A549 (cell line): ENCODE data around the gene SMG6. TPM values are rescaled to one million over a fixed set of nuclear protein-coding genes. Genes with fewer than 3 reads are reported as not detected.

Experiments
- ATAC-seq, 2 experiments: fragments of 200-7000 bp in 1 of 2; fragments of >200 bp in 1 of 2; cut with Nextera tagmentation in 1 of 2; cut with Tn5 transposase in 1 of 2; 3 replicates each; pipeline versions ENCODE4 v1.8.0 to v1.9.1; 2018 to 2020; ENCODE audit warnings: mild to moderate bottlenecking in 1 of 2, moderate library complexity in 1 of 2
- CTCF ChIA-PET: fragments of 300-600 bp; sonication (Branson Sonifier 250); formaldehyde crosslinking; extraction: SDS; loops from one replicate; lab custom pipeline; 2021; ENCODE audit warnings: antibody characterized with exemption, inconsistent platforms; lab: Yijun Ruan, JAX
- POLR2A ChIA-PET: fragments of 350-600 bp; formaldehyde crosslinking; extraction: SDS; loops from one replicate; lab custom pipeline; 2021; ENCODE audit warnings: antibody characterized with exemption, inconsistent platforms; lab: Yijun Ruan, JAX
- DNase-seq, 2 experiments: peaks; one replicate each; pipeline versions ENCODE4 v3.0.0 to v3.0.0-alpha.2; 2011 to 2016; ENCODE audit warnings: low read depth in 1 of 2, low spot score in 1 of 2
- FAIRE-seq: peaks from 2 replicates; lab custom pipeline; 2011; peaks lifted over from hg19 to GRCh38; lab: Jason Lieb, UNC
- H3K27ac ChIP-seq, 2 experiments: fragments of >200 bp; sonication (Bioruptor Twin); formaldehyde crosslinking; 3 replicates each; pipeline ENCODE4 v1.5.1; 2016 to 2017
- H3K4me1 ChIP-seq: fragments of >200 bp; sonication (Bioruptor Twin); formaldehyde crosslinking; 3 replicates; pipeline ENCODE4 v1.6.1; 2016
- H3K4me2 ChIP-seq: fragments of >200 bp; sonication (Bioruptor Twin); formaldehyde crosslinking; 3 replicates; pipeline ENCODE4 v1.6.1; 2016
- H3K4me3 ChIP-seq: fragments of >200 bp; sonication (Bioruptor Twin); formaldehyde crosslinking; 3 replicates; pipeline ENCODE4 v1.5.1; 2016
- H3K9me3 ChIP-seq: fragments of >200 bp; sonication (Bioruptor Twin); formaldehyde crosslinking; 3 replicates; pipeline ENCODE4 v1.6.1; 2016
- BCL3 ChIP-seq: fragments of >200 bp; sonication (Bioruptor Twin); formaldehyde crosslinking; IDR thresholded peaks from 3 replicates; pipeline ENCODE4 v1.6.1; 2016
- CBX2 ChIP-seq: fragments of 200-600 bp; sonication (generic); IDR thresholded peaks from 2 replicates; pipeline ENCODE4 v1.6.1; 2016; ENCODE audit warnings: low read depth, mild to moderate bottlenecking, borderline replicate concordance
- CBX8 ChIP-seq: fragments of 200-600 bp; sonication (generic); IDR thresholded peaks from 2 replicates; pipeline ENCODE4 v1.6.1; 2016
- CHD4 ChIP-seq: fragments of 200-600 bp; sonication (generic); IDR thresholded peaks from 2 replicates; pipeline ENCODE4 v1.6.1; 2016; ENCODE audit warnings: antibody characterized with exemption, mild to moderate bottlenecking, borderline replicate concordance
- CTCF ChIP-seq: fragments of >200 bp; sonication (Bioruptor Twin); formaldehyde crosslinking; IDR thresholded peaks from 3 replicates; pipeline ENCODE4 v1.5.1; 2016
- EHF ChIP-seq: fragments of 250-450 bp; sonication (Bioruptor Pico); IDR thresholded peaks from 2 replicates; pipeline ENCODE4 v1.5.0; 2020; ENCODE audit warnings: mild to moderate bottlenecking
- ELK1 ChIP-seq: fragments of 150-350 bp; IDR thresholded peaks from 2 replicates; pipeline ENCODE4 v1.6.1; 2014; ENCODE audit warnings: low read depth, mild to moderate bottlenecking, low read length
- EP300 ChIP-seq, 2 experiments: fragments of >200 bp; sonication (Bioruptor Twin); formaldehyde crosslinking; IDR thresholded peaks; 2 replicates in 1 of 2; 3 replicates in 1 of 2; pipeline ENCODE4 v1.6.1; 2016 to 2017
- ESRRA ChIP-seq: fragments of 150-350 bp; IDR thresholded peaks from 2 replicates; pipeline ENCODE4 v1.6.1; 2014; ENCODE audit warnings: mild to moderate bottlenecking, low read length, borderline replicate concordance
- FOSB ChIP-seq: fragments of 250-450 bp; sonication (Bioruptor Pico); IDR thresholded peaks from 2 replicates; pipeline ENCODE4 v1.5.0; 2020; ENCODE audit warnings: mild to moderate bottlenecking, moderate library complexity
- FOXS1 ChIP-seq: fragments of 250-450 bp; sonication (Bioruptor Pico); IDR thresholded peaks from 2 replicates; pipeline ENCODE4 v1.5.0; 2020; ENCODE audit warnings: mild to moderate bottlenecking, moderate library complexity
- HDAC2 ChIP-seq: fragments of 200-600 bp; sonication (generic); IDR thresholded peaks from 2 replicates; pipeline ENCODE4 v1.6.1; 2016
- HES2 ChIP-seq: fragments of >200 bp; sonication (Bioruptor Twin); formaldehyde crosslinking; IDR thresholded peaks from 2 replicates; pipeline ENCODE4 v1.6.1; 2016
- HEYL ChIP-seq: fragments of 250-450 bp; sonication (Bioruptor Pico); IDR thresholded peaks from 2 replicates; pipeline ENCODE4 v1.8.0; 2021; ENCODE audit warnings: mild to moderate bottlenecking, moderate library complexity
- HMGXB4 ChIP-seq: fragments of 250-450 bp; sonication (Bioruptor Pico); IDR thresholded peaks from 2 replicates; pipeline ENCODE4 v1.5.0; 2021; ENCODE audit warnings: mild to moderate bottlenecking, moderate library complexity, borderline replicate concordance
- HOXB5 ChIP-seq: fragments of 250-450 bp; sonication (Bioruptor Pico); IDR thresholded peaks from 2 replicates; pipeline ENCODE4 v1.5.0; 2020; ENCODE audit warnings: mild to moderate bottlenecking, moderate library complexity
- MAX ChIP-seq: IDR thresholded peaks from 2 replicates; pipeline ENCODE4 v1.6.1; 2012
- NPAS2 ChIP-seq: fragments of 250-450 bp; sonication (Bioruptor Pico); IDR thresholded peaks from 2 replicates; pipeline ENCODE4 v1.8.0; 2022; ENCODE audit warnings: mild to moderate bottlenecking, moderate library complexity, borderline replicate concordance
- RAD21 ChIP-seq, 2 experiments: fragments of >200 bp in 1 of 2; sonication (Bioruptor Twin) in 1 of 2; formaldehyde crosslinking in 1 of 2; IDR thresholded peaks in 1 of 2; conservative IDR thresholded peaks in 1 of 2; 2 replicates in 1 of 2; 3 replicates in 1 of 2; pipeline ENCODE4 v1.6.1; 2012 to 2018; ENCODE audit warnings: inconsistent platforms in 1 of 2
- RCOR1 ChIP-seq: fragments of 150-350 bp; IDR thresholded peaks from 2 replicates; pipeline ENCODE4 v1.6.1; 2014; ENCODE audit warnings: antibody characterized with exemption, low read length, low read depth
- SREBF2 ChIP-seq: fragments of 450-650 bp; IDR thresholded peaks from 2 replicates; pipeline ENCODE4 v1.6.1; 2014; ENCODE audit warnings: mild to moderate bottlenecking, moderate library complexity
- TFCP2L1 ChIP-seq: fragments of 250-450 bp; sonication (Bioruptor Pico); IDR thresholded peaks from 2 replicates; pipeline ENCODE4 v1.5.0; 2021; ENCODE audit warnings: mild to moderate bottlenecking
- USF2 ChIP-seq: fragments of 450-650 bp; IDR thresholded peaks from 2 replicates; pipeline ENCODE4 v1.6.1; 2014; ENCODE audit warnings: antibody characterized with exemption
- ZNF302 ChIP-seq: fragments of 250-450 bp; sonication (Bioruptor Pico); IDR thresholded peaks from 2 replicates; pipeline ENCODE4 v1.9.0; 2021; ENCODE audit warnings: inconsistent platforms, mild to moderate bottlenecking, moderate library complexity
- ZSCAN20 ChIP-seq: fragments of 250-450 bp; sonication (Bioruptor Pico); IDR thresholded peaks from 2 replicates; pipeline ENCODE4 v1.8.0; 2022; ENCODE audit warnings: mild to moderate bottlenecking, moderate library complexity
- WGBS: methylation state at CpG from one replicate; pipeline ENCODE4 v1.1.6; 2017; ENCODE audit errors: missing lambda C conversion rate; 5-methylcytosine and 5-hydroxymethylcytosine counted together
- polyA plus RNA-seq, 4 experiments: library from polyadenylated mRNA; depleted of rRNA in 3 of 4; stranded (reverse); fragments of >200 nt; fragmentation: RNase III in 1 of 4; extraction: RNeasy Plus Mini Kit Qiagen cat#74134 plus additional on column Dnase treatment in 1 of 4; gene quantifications; 2 replicates in 3 of 4; 3 replicates in 1 of 4; pipeline ENCODE4 v1.2.3, GENCODE V29; 2011 to 2017

SMG6 gene
- polyA plus RNA-seq, 2 of the 4 experiments (the other 2 are of a cell fraction) = 4.7 to 17.0 TPM

GRCh38 chr17:2048805-2049204, 254.8 kb downstream of the SMG6 start:
- DNase-seq = no peak
- FAIRE-seq = no peak
- ChIA-PET CTCF (interaction anchor here (1.4 to 16.1 kb wide), 6 partner anchors 8 to 234 kb away, joined by 4 to 224 read pairs (median 27); partner anchors contain the start of genes DPH1, HIC1 and RTN4RL1), POLR2A (no interaction called here)
- Histone ChIP-seq H3K4me3 (peak overlapping the region; percentile 70), H3K4me2 (peak overlapping the region; percentile 96), H3K4me1 (peaks cover 14% of the 10 kb centered on the region), H3K9me3 (no peaks in the 10 kb centered on the region), H3K27ac (no peak overlapping the region; a peak in 1 of 6 replicates)
- ATAC-seq = no peak
- no peak for TF ChIP-seq RAD21 (conservative IDR thresholded peaks at IDR 0.05 in 1 of 2, IDR thresholded peaks at IDR 0.05 in 1 of 2)
- no peak for TF ChIP-seq TFCP2L1 (CRISPR knock-in tag)
- TF ChIP-seq HOXB5 (CRISPR knock-in tag) = no peak
- no peak for TF ChIP-seq CBX8
- no peak for TF ChIP-seq ESRRA
- no peak for TF ChIP-seq EHF
- TF ChIP-seq CHD4 = no peak
- TF ChIP-seq FOSB (CRISPR knock-in tag) = no peak
- no peak for TF ChIP-seq ZNF302 (CRISPR knock-in tag)
- no peak for TF ChIP-seq HES2
- no peak for TF ChIP-seq SREBF2
- no peak for TF ChIP-seq NPAS2
- TF ChIP-seq HMGXB4 (CRISPR knock-in tag) = no peak
- TF ChIP-seq HEYL (CRISPR knock-in tag) = no peak
- TF ChIP-seq FOXS1 (CRISPR knock-in tag) = no peak
- WGBS = 42% methylated on average over 6 of the region's 9 CpGs

- no peak for FAIRE-seq
- CTCF ChIA-PET = interaction anchor here (0.6 to 16.1 kb wide), 8 partner anchors 8 to 257 kb away, joined by 3 to 224 read pairs (median 12); partner anchors contain the start of genes DPH1, HIC1 and RTN4RL1
Observed at GRCh38 chr17:2047590-2047989, 256.0 kb downstream of the SMG6 start.

More at GRCh38 chr17:2047590-2047989, 256.0 kb downstream of the SMG6 start:
- DNase-seq (no peak), ATAC-seq (no peak)
- H3K4me3 ChIP-seq = no peak overlapping the region
- no peak overlapping the region for H3K27ac ChIP-seq
- no peaks in the 10 kb centered on the region for H3K9me3 ChIP-seq
- no peak overlapping the region for H3K4me2 ChIP-seq
- POLR2A ChIA-PET = no interaction called here
- H3K4me1 ChIP-seq = peaks cover 27% of the 10 kb centered on the region
- TF ChIP-seq BCL3 = no peak
- TF ChIP-seq CBX2 = no peak
- no peak for TF ChIP-seq ELK1
- no peak for TF ChIP-seq EP300 (IDR thresholded peaks at IDR 0.05)
- no peak for TF ChIP-seq CTCF
- TF ChIP-seq HOXB5 (CRISPR knock-in tag) = no peak
- no peak for TF ChIP-seq FOXS1 (CRISPR knock-in tag)
- no peak for TF ChIP-seq USF2
- no peak for TF ChIP-seq SREBF2
- TF ChIP-seq RAD21 (conservative IDR thresholded peaks at IDR 0.05 in 1 of 2, IDR thresholded peaks at IDR 0.05 in 1 of 2) = no peak
- TF ChIP-seq CHD4 = no peak
- no peak for TF ChIP-seq RCOR1
- TF ChIP-seq HEYL (CRISPR knock-in tag) = no peak
- no peak for TF ChIP-seq HDAC2
- no peak for TF ChIP-seq MAX
- TF ChIP-seq ZSCAN20 (CRISPR knock-in tag) = no peak
- WGBS = 90% methylated on average over 6 of the region's 6 CpGs
